SK-N-SH (cell line): Measurements from ENCODE around the gene CD22. TPM values are rescaled to one million over a fixed set of nuclear protein-coding genes. Genes with fewer than 3 reads are reported as not detected.

Experiments
- CTCF ChIA-PET: fragments of 300-600, 350-600 bp; formaldehyde crosslinking; extraction: SDS; loops from one replicate; lab custom pipeline; 2021; lab: Yijun Ruan, JAX
- POLR2A ChIA-PET: fragments of 350-600 bp; sonication (Branson Sonifier 250); formaldehyde crosslinking; extraction: SDS; loops from one replicate; lab custom pipeline; 2020; ENCODE audit warnings: antibody characterized with exemption, inconsistent platforms; lab: Yijun Ruan, JAX
- DNase-seq: peaks from one replicate; pipeline ENCODE4 v3.0.0; 2012
- H2AFZ ChIP-seq: fragments of 200-600 bp; sonication (generic); 2 replicates; pipeline ENCODE4 v1.8.1; 2016; ENCODE audit warnings: antibody characterized with exemption, mild to moderate bottlenecking, low read depth
- H3F3A ChIP-seq: fragments of 200-600 bp; sonication (generic); replicated peaks from 2 replicates; pipeline ENCODE3; 2016; ENCODE audit warnings: antibody characterized with exemption, mild to moderate bottlenecking; ENCODE audit not compliant: insufficient read depth
- H3K27ac ChIP-seq, 2 experiments: fragments of 200-500 bp in 1 of 2; fragments of 200-600 bp in 1 of 2; sonication (Bioruptor generic) in 1 of 2; sonication (generic), shearing (Covaris generic) in 1 of 2; 2 replicates each; pipeline versions ENCODE4 v1.5.1 to v1.6.1; 2014 to 2016; ENCODE audit warnings: low read depth in 2 of 2, inconsistent platforms in 1 of 2, low read length in 1 of 2, mild to moderate bottlenecking in 1 of 2, mixed read lengths in 1 of 2
- H3K27me3 ChIP-seq: fragments of 200-600 bp; sonication (generic), shearing (Covaris generic); 2 replicates; pipeline ENCODE4 v1.6.1; 2016; ENCODE audit warnings: mixed run types; ENCODE audit not compliant: insufficient read depth
- H3K36me3 ChIP-seq, 2 experiments: fragments of 200-500 bp in 1 of 2; fragments of 200-600 bp in 1 of 2; sonication (Bioruptor generic) in 1 of 2; sonication (generic) in 1 of 2; replicated peaks in 1 of 2; 2 replicates each; pipeline versions ENCODE3 to v1.5.1; 2014 to 2016; ENCODE audit warnings: low read length in 1 of 2, mild to moderate bottlenecking in 1 of 2; ENCODE audit not compliant: insufficient read depth in 2 of 2, control insufficient read depth in 1 of 2
- H3K4me1 ChIP-seq, 2 experiments: fragments of 200-500 bp in 1 of 2; fragments of 200-600 bp in 1 of 2; sonication (Bioruptor generic) in 1 of 2; sonication (generic), shearing (Covaris generic) in 1 of 2; 2 replicates each; pipeline versions ENCODE4 v1.5.1 to v1.6.1; 2014 to 2016; ENCODE audit warnings: low read depth in 1 of 2, low read length in 1 of 2, mixed run types in 1 of 2; ENCODE audit not compliant: insufficient read depth in 2 of 2, control insufficient read depth in 1 of 2
- H3K4me2 ChIP-seq: fragments of 200-600 bp; sonication (generic), shearing (Covaris generic); 2 replicates; pipeline ENCODE4 v1.6.1; 2017; ENCODE audit warnings: mixed run types
- H3K4me3 ChIP-seq, 2 experiments: fragments of 200-500 bp in 1 of 2; fragments of 200-600 bp in 1 of 2; sonication (Bioruptor generic) in 1 of 2; sonication (generic), shearing (Covaris generic) in 1 of 2; 2 replicates each; pipeline versions ENCODE4 v1.5.1 to v1.8.1; 2014 to 2016; ENCODE audit warnings: low read depth in 2 of 2, inconsistent platforms in 1 of 2, low read length in 1 of 2, mild to moderate bottlenecking in 1 of 2, mixed read lengths in 1 of 2, moderate library complexity in 1 of 2
- H3K79me2 ChIP-seq: fragments of 200-600 bp; sonication (generic); 2 replicates; pipeline ENCODE4 v1.8.1; 2017; ENCODE audit warnings: mild to moderate bottlenecking; ENCODE audit not compliant: insufficient read depth
- H3K9ac ChIP-seq: fragments of 200-600 bp; sonication (generic); 2 replicates; pipeline ENCODE4 v1.6.1; 2017; ENCODE audit warnings: mixed run types
- H3K9me2 ChIP-seq: fragments of 200-600 bp; sonication (generic); 2 replicates; pipeline ENCODE4 v1.6.1; 2017; ENCODE audit warnings: mixed run types
- H3K9me3 ChIP-seq: fragments of 200-600 bp; sonication (generic); 2 replicates; pipeline ENCODE4 v1.6.1; 2017; ENCODE audit warnings: mixed run types, mild to moderate bottlenecking, moderate library complexity
- H4K20me1 ChIP-seq: fragments of 200-600 bp; sonication (generic); 2 replicates; pipeline ENCODE4 v1.6.1; 2017; ENCODE audit warnings: mild to moderate bottlenecking, mixed run types; ENCODE audit not compliant: insufficient read depth
- CHD2 ChIP-seq: fragments of 150-350 bp; IDR thresholded peaks from 2 replicates; pipeline ENCODE4 v1.6.1; 2018; ENCODE audit warnings: low read length; ENCODE audit not compliant: partially characterized antibody
- EP300 ChIP-seq, 2 experiments: IDR thresholded peaks; 2 replicates each; pipeline versions ENCODE4 v1.4.0 to v1.6.1; 2012; ENCODE audit warnings: borderline replicate concordance in 1 of 2, low read depth in 1 of 2, low read length in 1 of 2
- FOSL2 ChIP-seq: IDR thresholded peaks from 2 replicates; pipeline ENCODE4 v1.4.0; 2012; ENCODE audit warnings: low read depth, mild to moderate bottlenecking, moderate library complexity, borderline replicate concordance
- GATA2 ChIP-seq: sonication (generic); formaldehyde crosslinking; IDR thresholded peaks from 2 replicates; pipeline ENCODE4 v1.5.0; 2020; ENCODE audit warnings: mild to moderate bottlenecking, missing genetic modification reagents
- MEF2A ChIP-seq: IDR thresholded peaks from 2 replicates; pipeline ENCODE4 v1.4.0; 2012; ENCODE audit warnings: low read depth, borderline replicate concordance
- NRF1 ChIP-seq: IDR thresholded peaks from 2 replicates; pipeline ENCODE4 v1.6.1; 2012; ENCODE audit warnings: low read depth, mild to moderate bottlenecking, low read length
- RXRA ChIP-seq: IDR thresholded peaks from 2 replicates; pipeline ENCODE4 v1.4.0; 2012; ENCODE audit warnings: low read depth, mild to moderate bottlenecking, borderline replicate concordance
- SMC3 ChIP-seq: IDR thresholded peaks from 2 replicates; pipeline ENCODE4 v1.6.1; 2012; ENCODE audit warnings: low read depth, low read length, improper control_type of control experiment
- TAF1 ChIP-seq: IDR thresholded peaks from 2 replicates; pipeline ENCODE4 v1.6.1; 2012; ENCODE audit warnings: low read depth, mild to moderate bottlenecking, low read length, moderate library complexity, borderline replicate concordance
- USF1 ChIP-seq: IDR thresholded peaks from 2 replicates; pipeline ENCODE4 v1.4.0; 2012; ENCODE audit warnings: low read depth, borderline replicate concordance
- whole genome bisulfite sequencing: methylation state at CpG from one replicate; pipeline ENCODE4 v1.1.6; 2017; ENCODE audit warnings: low lambda C conversion rate; 5-methylcytosine and 5-hydroxymethylcytosine counted together
- polyA plus RNA-seq, 3 experiments: library from polyadenylated mRNA; depleted of rRNA; stranded (reverse); fragments of >200 nt; gene quantifications; 2 replicates each; pipeline ENCODE4 v1.2.3, GENCODE V29; 2012
- TF ChIP-seq, protein P1 (sequence below): IDR thresholded peaks from 2 replicates; pipeline ENCODE4 v1.6.1; 2012; ENCODE audit warnings: mild to moderate bottlenecking, low read depth, low read length, moderate library complexity
- TF ChIP-seq, protein P2 (sequence below): fragments of 150-350 bp; IDR thresholded peaks from 2 replicates; pipeline ENCODE4 v1.6.1; 2016; ENCODE audit warnings: mild to moderate bottlenecking, low read depth, low read length

The CD22 gene
- polyA plus RNA-seq, 1 of the 3 experiments (the other 2 are of a cell fraction): 0.18 TPM

DNA sequence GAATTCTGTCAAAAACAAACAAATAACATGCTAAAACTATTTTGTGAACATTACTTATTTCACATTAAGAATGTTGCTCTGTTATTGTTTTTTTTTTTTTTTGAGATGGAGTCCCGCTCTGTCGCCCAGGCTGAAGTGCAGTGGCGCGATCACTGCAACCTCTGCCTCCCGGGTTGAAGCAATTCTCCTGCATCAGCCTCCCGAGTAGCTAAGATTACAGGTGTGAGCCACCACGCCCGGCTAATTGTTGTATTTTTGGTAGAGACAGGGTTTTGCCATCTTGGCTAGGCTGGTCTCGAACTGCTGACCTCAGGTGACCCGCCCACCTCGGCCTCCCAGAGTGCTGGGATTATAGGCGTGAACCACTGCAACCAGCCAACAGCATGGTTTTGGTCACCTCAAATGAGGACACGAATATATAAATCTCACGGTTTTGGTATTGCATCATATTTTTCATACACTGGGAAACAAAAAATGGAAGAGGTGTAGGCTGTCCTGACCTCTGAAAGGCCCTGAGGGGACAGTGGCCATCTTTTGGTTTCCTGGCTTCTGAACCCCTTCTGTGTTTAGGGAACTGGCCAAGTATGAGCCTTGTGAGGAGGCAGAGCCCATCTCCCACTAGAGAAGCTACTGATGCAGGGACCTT lies 67.4 kb downstream of the CD22 start:
- POLR2A ChIA-PET: no interaction called here
- CTCF ChIA-PET: interaction anchor here (2.5 kb wide), 1 partner anchor 43 kb away, joined by 9 read pairs; no protein-coding TSS in a partner anchor
- peaks cover 22% of the 10 kb centered on the region for H3K27me3 ChIP-seq

More for the DNA sequence above, 67.4 kb downstream of the CD22 start:
- WGBS: 55% methylated on average over 13 of the region's 14 CpGs
- H3K4me2 ChIP-seq: no peak overlapping the region
- no peak for DNase-seq
- H3K9me2 ChIP-seq: no peaks in the 10 kb centered on the region
- H3K4me3 ChIP-seq: no peak overlapping the region
- no peaks in the 10 kb centered on the region for H3K9me3 ChIP-seq
- no peak overlapping the region for H2AFZ ChIP-seq
- H3K4me1 ChIP-seq: no peaks in the 10 kb centered on the region; a peak in 1 of 4 replicates
- no peaks in the 10 kb centered on the region for H3F3A ChIP-seq
- H3K79me2 ChIP-seq: no peaks in the 10 kb centered on the region
- no peaks in the 10 kb centered on the region for H4K20me1 ChIP-seq
- TF ChIP-seq NRF1: no peak
- no peak for TF ChIP-seq TAF1
- TF ChIP-seq GATA2: no peak
- no peak for TF ChIP-seq USF1
- TF ChIP-seq, protein P1, sequence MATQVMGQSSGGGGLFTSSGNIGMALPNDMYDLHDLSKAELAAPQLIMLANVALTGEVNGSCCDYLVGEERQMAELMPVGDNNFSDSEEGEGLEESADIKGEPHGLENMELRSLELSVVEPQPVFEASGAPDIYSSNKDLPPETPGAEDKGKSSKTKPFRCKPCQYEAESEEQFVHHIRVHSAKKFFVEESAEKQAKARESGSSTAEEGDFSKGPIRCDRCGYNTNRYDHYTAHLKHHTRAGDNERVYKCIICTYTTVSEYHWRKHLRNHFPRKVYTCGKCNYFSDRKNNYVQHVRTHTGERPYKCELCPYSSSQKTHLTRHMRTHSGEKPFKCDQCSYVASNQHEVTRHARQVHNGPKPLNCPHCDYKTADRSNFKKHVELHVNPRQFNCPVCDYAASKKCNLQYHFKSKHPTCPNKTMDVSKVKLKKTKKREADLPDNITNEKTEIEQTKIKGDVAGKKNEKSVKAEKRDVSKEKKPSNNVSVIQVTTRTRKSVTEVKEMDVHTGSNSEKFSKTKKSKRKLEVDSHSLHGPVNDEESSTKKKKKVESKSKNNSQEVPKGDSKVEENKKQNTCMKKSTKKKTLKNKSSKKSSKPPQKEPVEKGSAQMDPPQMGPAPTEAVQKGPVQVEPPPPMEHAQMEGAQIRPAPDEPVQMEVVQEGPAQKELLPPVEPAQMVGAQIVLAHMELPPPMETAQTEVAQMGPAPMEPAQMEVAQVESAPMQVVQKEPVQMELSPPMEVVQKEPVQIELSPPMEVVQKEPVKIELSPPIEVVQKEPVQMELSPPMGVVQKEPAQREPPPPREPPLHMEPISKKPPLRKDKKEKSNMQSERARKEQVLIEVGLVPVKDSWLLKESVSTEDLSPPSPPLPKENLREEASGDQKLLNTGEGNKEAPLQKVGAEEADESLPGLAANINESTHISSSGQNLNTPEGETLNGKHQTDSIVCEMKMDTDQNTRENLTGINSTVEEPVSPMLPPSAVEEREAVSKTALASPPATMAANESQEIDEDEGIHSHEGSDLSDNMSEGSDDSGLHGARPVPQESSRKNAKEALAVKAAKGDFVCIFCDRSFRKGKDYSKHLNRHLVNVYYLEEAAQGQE: no peak
- TF ChIP-seq SMC3: no peak
- no peak for TF ChIP-seq CHD2
- TF ChIP-seq RXRA: no peak
- no peak for TF ChIP-seq EP300 (IDR thresholded peaks at IDR 0.05; ENCODE audit: borderline replicate concordance in 1 of 2, low read depth in 1 of 2, low read length in 1 of 2)
- no peak for TF ChIP-seq MEF2A
- no peak for TF ChIP-seq FOSL2
- TF ChIP-seq, protein P2, sequence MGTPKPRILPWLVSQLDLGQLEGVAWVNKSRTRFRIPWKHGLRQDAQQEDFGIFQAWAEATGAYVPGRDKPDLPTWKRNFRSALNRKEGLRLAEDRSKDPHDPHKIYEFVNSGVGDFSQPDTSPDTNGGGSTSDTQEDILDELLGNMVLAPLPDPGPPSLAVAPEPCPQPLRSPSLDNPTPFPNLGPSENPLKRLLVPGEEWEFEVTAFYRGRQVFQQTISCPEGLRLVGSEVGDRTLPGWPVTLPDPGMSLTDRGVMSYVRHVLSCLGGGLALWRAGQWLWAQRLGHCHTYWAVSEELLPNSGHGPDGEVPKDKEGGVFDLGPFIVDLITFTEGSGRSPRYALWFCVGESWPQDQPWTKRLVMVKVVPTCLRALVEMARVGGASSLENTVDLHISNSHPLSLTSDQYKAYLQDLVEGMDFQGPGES: no peak
- TF ChIP-seq, all 33 proteins: peak for 0
- no peaks in the 10 kb centered on the region for H3K36me3 ChIP-seq
- H3K9ac ChIP-seq: no peak overlapping the region
- H3K27ac ChIP-seq: no peak overlapping the region

Other genes with a start within 250 kb of the CD22 start
- not detected in 2 replicates for gene FXYD3, start 213.4 kb upstream of the CD22 start, polyA plus RNA-seq (2012; rRNA removed)
- 0.05 and 0.15 TPM in 2 replicates for gene LGI4, start 194.1 kb upstream of the CD22 start, polyA plus RNA-seq (2012; rRNA removed)
- gene FXYD1, start 190.4 kb upstream of the CD22 start, polyA plus RNA-seq (2012; rRNA removed): 0.12 TPM in 1 of 2 replicates, not detected in the other
- gene FXYD7, start 185.9 kb upstream of the CD22 start, polyA plus RNA-seq (2012; rRNA removed): 0.10 and 0.44 TPM in 2 replicates
- gene FXYD5, start 174.5 kb upstream of the CD22 start, polyA plus RNA-seq (2012; rRNA removed): 107 and 195 TPM in 2 replicates
- gene FAM187B, start 100.4 kb upstream of the CD22 start, polyA plus RNA-seq (2012; rRNA removed): not detected in 2 replicates
- 0.50 and 0.62 TPM in 2 replicates for gene LSR, start 80.2 kb upstream of the CD22 start, polyA plus RNA-seq (2012; rRNA removed)
- 83.6 and 102 TPM in 2 replicates for gene USF2, start 60.2 kb upstream of the CD22 start, polyA plus RNA-seq (2012; rRNA removed)
- 0.13 TPM in 1 of 2 replicates, not detected in the other for gene HAMP, start 46.7 kb upstream of the CD22 start, polyA plus RNA-seq (2012; rRNA removed)
- not detected in 2 replicates for gene MAG, start 37.0 kb upstream of the CD22 start, polyA plus RNA-seq (2012; rRNA removed)
- gene FFAR1, start 18.7 kb downstream of the CD22 start, polyA plus RNA-seq (2012; rRNA removed): not detected in 2 replicates
- gene FFAR3, start 29.3 kb downstream of the CD22 start, polyA plus RNA-seq (2012; rRNA removed): not detected in 2 replicates
- gene GPR42, start 41.9 kb downstream of the CD22 start, polyA plus RNA-seq (2012; rRNA removed): not detected in 2 replicates
- gene FFAR2, start 119.1 kb downstream of the CD22 start, polyA plus RNA-seq (2012; rRNA removed): not detected in 2 replicates
- gene KRTDAP, start 161.3 kb downstream of the CD22 start, polyA plus RNA-seq (2012; rRNA removed): not detected in 2 replicates
- gene DMKN, start 184.5 kb downstream of the CD22 start, polyA plus RNA-seq (2012; rRNA removed): not detected in 2 replicates
- gene SBSN, start 199.1 kb downstream of the CD22 start, polyA plus RNA-seq (2012; rRNA removed): 0.16 and 0.25 TPM in 2 replicates
- not detected in 2 replicates for gene GAPDHS, start 204.3 kb downstream of the CD22 start, polyA plus RNA-seq (2012; rRNA removed)
- 201 and 202 TPM in 2 replicates for gene TMEM147, start 216.4 kb downstream of the CD22 start, polyA plus RNA-seq (2012; rRNA removed)
- not detected in 2 replicates for gene ATP4A, start 234.5 kb downstream of the CD22 start, polyA plus RNA-seq (2012; rRNA removed)